DOHH2 (cell line): ENCODE results near the gene CRYBG1.
A peak's percentile ranks its signal among the peaks of the same experiment; 100 is the strongest.

Source experiments
- H3F3A ChIP-seq: fragments of 200-600 bp; sonication (generic), shearing (Covaris generic); 2 replicates; pipeline ENCODE4 v1.6.0; 2016; ENCODE audit warnings: antibody characterized with exemption, mild to moderate bottlenecking; ENCODE audit not compliant: control insufficient read depth, insufficient read depth
- H3K27ac ChIP-seq: fragments of 200-600 bp; sonication (generic); 2 replicates; pipeline ENCODE4 v1.5.1; 2014; ENCODE audit warnings: low read depth, mild to moderate bottlenecking, low read length, moderate library complexity
- H3K27me3 ChIP-seq: fragments of 200-600 bp; sonication (generic); 2 replicates; pipeline ENCODE4 v1.6.1; 2014; ENCODE audit warnings: mild to moderate bottlenecking, low read length, mixed read lengths; ENCODE audit not compliant: control insufficient read depth
- H3K36me3 ChIP-seq: fragments of 200-600 bp; sonication (generic); 2 replicates; pipeline ENCODE4 v1.6.1; 2014; ENCODE audit warnings: mild to moderate bottlenecking, low read length, moderate library complexity, mixed read lengths; ENCODE audit not compliant: control insufficient read depth
- H3K4me1 ChIP-seq: fragments of 200-600 bp; sonication (generic); 2 replicates; pipeline ENCODE4 v1.6.1; 2014; ENCODE audit warnings: mild to moderate bottlenecking, low read length, mixed read lengths; ENCODE audit not compliant: control insufficient read depth
- H3K4me2 ChIP-seq: fragments of 200-600 bp; sonication (generic); 2 replicates; pipeline ENCODE4 v1.6.0; 2014; ENCODE audit warnings: mild to moderate bottlenecking, low read length, moderate library complexity
- H3K4me3 ChIP-seq: fragments of 200-600 bp; sonication (generic); 2 replicates; pipeline ENCODE4 v1.5.1; 2014; ENCODE audit warnings: mild to moderate bottlenecking, low read length, mixed read lengths
- H3K79me2 ChIP-seq: fragments of 200-600 bp; sonication (generic); 2 replicates; pipeline ENCODE4 v1.6.1; 2014; ENCODE audit warnings: mild to moderate bottlenecking, low read length, mixed read lengths; ENCODE audit not compliant: control insufficient read depth
- H3K9me2 ChIP-seq: fragments of 200-600 bp; sonication (generic); replicated peaks from 2 replicates; pipeline ENCODE4 v1.6.1; 2014; ENCODE audit warnings: mild to moderate bottlenecking, low read length, mixed read lengths; ENCODE audit not compliant: control insufficient read depth
- H3K9me3 ChIP-seq: fragments of 200-600 bp; sonication (generic); 2 replicates; pipeline ENCODE4 v1.6.1; 2014; ENCODE audit warnings: antibody characterized with exemption, low read length, mixed read lengths; ENCODE audit not compliant: control insufficient read depth, insufficient read depth
- H4K20me1 ChIP-seq: fragments of 200-600 bp; sonication (generic); 2 replicates; pipeline ENCODE4 v1.6.0; 2014; ENCODE audit warnings: low read depth, mild to moderate bottlenecking, antibody characterized with exemption, low read length, moderate library complexity; ENCODE audit not compliant: control insufficient read depth, insufficient read depth
- EZH2phosphoT487 ChIP-seq: fragments of 200-600 bp; sonication (generic); IDR thresholded peaks from 2 replicates; pipeline ENCODE4 v1.6.1; 2017; ENCODE audit warnings: borderline replicate concordance, mild to moderate bottlenecking, antibody characterized with exemption, low read length, moderate library complexity, mixed read lengths
- TF ChIP-seq, protein P1 (sequence below): fragments of 200-600 bp; sonication (generic); IDR thresholded peaks from one replicate; pipeline ENCODE4 v1.5.1; 2014; ENCODE audit warnings: antibody characterized with exemption, mild to moderate bottlenecking, low read depth, low read length; ENCODE audit not compliant: poor library complexity, severe bottlenecking

The CRYBG1 gene

DNA sequence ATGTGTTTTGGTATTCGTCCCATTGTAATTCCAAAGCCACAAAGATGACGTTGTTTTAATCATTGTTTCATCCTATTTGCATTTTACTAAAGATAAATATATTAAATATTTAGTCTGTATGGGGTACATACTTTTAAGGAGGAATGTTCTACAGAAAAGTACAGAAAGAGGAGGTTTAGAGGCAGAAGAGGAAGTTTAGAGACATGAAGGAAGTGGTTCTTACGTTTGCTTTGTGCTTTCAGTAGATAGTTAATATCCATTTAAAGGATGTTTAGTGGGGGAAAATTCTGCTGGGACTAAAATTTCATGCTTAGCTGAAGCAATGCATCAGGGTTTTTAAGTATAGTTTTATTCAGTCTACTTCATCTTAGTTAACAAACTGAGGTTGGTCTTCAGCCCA, 116.6 kb downstream of the CRYBG1 start:
- H3F3A ChIP-seq: no peaks in the 10 kb centered on the region
- H3K36me3 ChIP-seq: no peaks in the 10 kb centered on the region
- H3K4me1 ChIP-seq: peaks cover 20% of the 10 kb centered on the region
- no peaks in the 10 kb centered on the region for H4K20me1 ChIP-seq
- H3K4me2 ChIP-seq: peak overlapping the region; percentile 47
- no peak overlapping the region for H3K27ac ChIP-seq
- no peak for TF ChIP-seq EZH2phosphoT487
- TF ChIP-seq, protein P1, sequence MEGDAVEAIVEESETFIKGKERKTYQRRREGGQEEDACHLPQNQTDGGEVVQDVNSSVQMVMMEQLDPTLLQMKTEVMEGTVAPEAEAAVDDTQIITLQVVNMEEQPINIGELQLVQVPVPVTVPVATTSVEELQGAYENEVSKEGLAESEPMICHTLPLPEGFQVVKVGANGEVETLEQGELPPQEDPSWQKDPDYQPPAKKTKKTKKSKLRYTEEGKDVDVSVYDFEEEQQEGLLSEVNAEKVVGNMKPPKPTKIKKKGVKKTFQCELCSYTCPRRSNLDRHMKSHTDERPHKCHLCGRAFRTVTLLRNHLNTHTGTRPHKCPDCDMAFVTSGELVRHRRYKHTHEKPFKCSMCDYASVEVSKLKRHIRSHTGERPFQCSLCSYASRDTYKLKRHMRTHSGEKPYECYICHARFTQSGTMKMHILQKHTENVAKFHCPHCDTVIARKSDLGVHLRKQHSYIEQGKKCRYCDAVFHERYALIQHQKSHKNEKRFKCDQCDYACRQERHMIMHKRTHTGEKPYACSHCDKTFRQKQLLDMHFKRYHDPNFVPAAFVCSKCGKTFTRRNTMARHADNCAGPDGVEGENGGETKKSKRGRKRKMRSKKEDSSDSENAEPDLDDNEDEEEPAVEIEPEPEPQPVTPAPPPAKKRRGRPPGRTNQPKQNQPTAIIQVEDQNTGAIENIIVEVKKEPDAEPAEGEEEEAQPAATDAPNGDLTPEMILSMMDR: no peak
- no peaks in the 10 kb centered on the region for H3K9me2 ChIP-seq
- no peaks in the 10 kb centered on the region for H3K79me2 ChIP-seq
- no peaks in the 10 kb centered on the region for H3K9me3 ChIP-seq
- H3K27me3 ChIP-seq: no peaks in the 10 kb centered on the region
- H3K4me3 ChIP-seq: 0 out of 2 replicates have a peak overlapping the region, but pooled peaks have one; percentile 18

DNA sequence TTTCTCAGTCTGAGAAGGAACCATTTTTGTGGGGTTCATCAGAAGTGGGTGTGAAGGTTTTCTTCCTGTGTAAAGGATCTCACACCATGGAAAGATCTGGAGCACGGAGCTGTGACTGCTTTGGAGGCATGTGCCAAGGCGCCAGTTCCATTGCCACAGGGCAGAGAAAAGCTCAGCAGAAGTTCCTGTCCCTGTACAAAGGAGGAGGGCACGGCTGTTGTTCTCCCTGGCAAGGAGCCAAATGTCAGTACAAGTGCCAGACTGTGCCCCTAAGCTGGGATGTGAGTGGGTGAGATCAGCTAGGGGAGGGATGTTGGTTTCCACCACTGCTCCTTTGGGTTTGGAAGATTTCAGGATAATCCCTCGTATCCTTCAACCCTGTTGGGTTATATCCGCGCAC, 117.3 kb downstream of the CRYBG1 start:
- Histone ChIP-seq H3K27ac (no peak overlapping the region), H3K36me3 (no peaks in the 10 kb centered on the region), H3K9me3 (no peaks in the 10 kb centered on the region), H3K4me1 (peaks cover 20% of the 10 kb centered on the region), H4K20me1 (no peaks in the 10 kb centered on the region), H3K27me3 (no peaks in the 10 kb centered on the region), H3K4me3 (0 out of 2 replicates have a peak overlapping the region, but pooled peaks have one; percentile 18), H3K79me2 (no peaks in the 10 kb centered on the region), H3K9me2 (no peaks in the 10 kb centered on the region), H3K4me2 (peak overlapping the region; percentile 47), H3F3A (no peaks in the 10 kb centered on the region)
- no peak for TF ChIP-seq EZH2phosphoT487
- TF ChIP-seq, protein P1: no peak

DNA sequence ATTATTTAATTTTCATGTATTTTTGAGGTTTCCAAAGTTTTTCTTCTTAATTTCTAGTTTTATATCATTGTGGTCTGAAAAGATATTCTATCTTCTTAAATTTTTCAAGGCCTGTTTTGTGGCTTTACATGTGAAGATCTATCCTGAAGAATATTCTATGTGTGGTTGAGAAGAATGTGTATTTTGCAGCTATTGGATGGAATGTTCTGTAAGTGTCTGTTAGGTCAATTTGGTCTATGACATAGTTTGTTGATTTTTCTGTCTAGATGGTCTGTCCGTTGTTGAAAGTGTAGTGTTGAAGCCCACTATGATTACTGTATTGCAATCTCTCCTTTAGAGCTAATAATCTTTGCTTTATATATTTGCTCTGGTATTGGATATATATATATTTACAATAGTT, 125.7 kb downstream of the CRYBG1 start:
- TF ChIP-seq, protein P1: no peak
- TF ChIP-seq EZH2phosphoT487: no peak
- no peaks in the 10 kb centered on the region for H3K79me2 ChIP-seq
- H3K9me2 ChIP-seq: no peaks in the 10 kb centered on the region
- no peaks in the 10 kb centered on the region for H3K9me3 ChIP-seq
- no peaks in the 10 kb centered on the region for H3F3A ChIP-seq
- H3K27ac ChIP-seq: no peak overlapping the region
- H4K20me1 ChIP-seq: no peaks in the 10 kb centered on the region
- no peaks in the 10 kb centered on the region for H3K4me1 ChIP-seq
- H3K27me3 ChIP-seq: no peaks in the 10 kb centered on the region
- H3K4me3 ChIP-seq: no peak overlapping the region
- no peaks in the 10 kb centered on the region for H3K36me3 ChIP-seq
- no peak overlapping the region for H3K4me2 ChIP-seq
